ENCODE results near the gene ATP11A.

DNA sequence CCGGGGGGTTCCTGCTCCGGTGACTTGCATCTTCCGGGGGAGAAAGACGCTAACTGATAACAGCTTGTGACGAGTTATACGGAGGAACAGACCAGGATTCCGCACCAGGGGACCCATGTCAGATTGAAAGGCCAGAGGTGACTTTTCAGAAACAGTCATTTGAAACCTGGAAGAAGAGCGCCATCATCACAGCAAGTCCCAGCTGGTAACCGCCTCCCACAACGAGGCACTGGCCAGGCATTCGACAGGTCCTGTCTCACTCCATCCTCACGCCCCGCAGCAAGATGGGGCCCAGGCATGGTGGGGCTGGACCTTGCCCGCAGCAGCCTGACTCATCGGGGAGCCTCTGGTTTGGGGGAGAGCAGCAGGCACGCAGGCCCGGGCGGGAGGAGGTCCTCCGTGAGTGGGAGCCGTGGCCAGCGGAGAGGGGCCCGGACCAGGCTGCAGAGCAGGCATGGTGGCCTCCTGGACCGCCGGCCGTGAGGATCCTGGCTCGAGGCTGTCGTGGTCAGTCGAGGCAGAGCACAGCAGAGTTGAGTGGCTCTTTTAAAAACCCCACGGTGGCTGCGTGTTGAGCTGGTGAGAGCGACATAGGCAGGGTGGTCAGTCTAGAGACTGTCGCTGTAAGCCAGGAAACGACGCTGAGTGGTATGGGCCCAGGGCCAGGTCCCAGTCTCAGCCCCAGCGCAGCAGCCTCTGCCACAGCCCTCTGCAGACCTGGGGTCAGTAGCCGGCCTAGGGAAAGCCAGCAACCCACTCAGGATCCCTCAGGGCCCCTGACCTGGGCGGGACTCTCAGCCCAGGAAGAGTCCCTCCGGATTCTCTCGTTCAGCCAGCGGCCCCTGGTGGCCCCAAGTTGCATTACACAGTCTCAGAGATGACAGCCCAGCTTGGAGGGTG, 184.3 kb downstream of the ATP11A start:
- TF ChIP-seq EZH2 (IDR thresholded peaks at IDR 0.05) (no peak), FOXP2 (optimal IDR thresholded peaks at IDR 0.05; ENCODE audit: control extremely low read depth, extremely low read length, insufficient read depth) (no peak)
